IMR-90 (cell line): ENCODE results near the gene PPP1R16B. TPM values are rescaled to one million over a fixed set of nuclear protein-coding genes. Genes with fewer than 3 reads are reported as not detected.

Source experiments
- ATAC-seq: fragments of 200-7000 bp; cut with Tn5 transposase; 2 replicates; pipeline ENCODE4 v1.9.1; 2020; ENCODE audit warnings: low read depth, mild to moderate bottlenecking, moderate library complexity
- BruUV-seq: library from RNA; stranded (reverse); fragments of 400-500 nt; replicated peaks from 2 replicates; lab custom pipeline; 2021; lab: Mats Ljungman, UMichigan
- CTCF ChIA-PET: fragments of 300-600 bp; formaldehyde crosslinking; extraction: SDS; loops from one replicate; lab custom pipeline; 2021; ENCODE audit warnings: antibody characterized with exemption; lab: Yijun Ruan, JAX
- POLR2A ChIA-PET: fragments of 300-600 bp; sonication (Branson Sonifier 250); formaldehyde crosslinking; loops from one replicate; lab custom pipeline; 2022; ENCODE audit warnings: antibody characterized with exemption; ENCODE audit not compliant: unreplicated experiment; lab: Charles Lee
- DNase-seq: peaks from one replicate; pipeline ENCODE4 v3.0.0; 2013
- H2AFZ ChIP-seq: replicated peaks from 2 replicates; pipeline ENCODE3; 2013; ENCODE audit warnings: low read length, mild to moderate bottlenecking; ENCODE audit not compliant: poor library complexity
- H2AK5ac ChIP-seq: 2 replicates; pipeline ENCODE4 v1.6.1; 2013; ENCODE audit warnings: low read depth, low read length, inconsistent platforms
- H2AK9ac ChIP-seq: replicated peaks from 2 replicates; pipeline ENCODE3; 2013; ENCODE audit warnings: mild to moderate bottlenecking, low read depth, low read length, moderate library complexity; ENCODE audit not compliant: poor library complexity
- H2BK120ac ChIP-seq: 2 replicates; pipeline ENCODE4 v1.6.1; 2013; ENCODE audit warnings: low read depth, low read length, inconsistent platforms
- H2BK15ac ChIP-seq: 3 replicates; pipeline ENCODE4 v1.6.1; 2013; ENCODE audit warnings: low read depth, low read length, inconsistent platforms
- H2BK20ac ChIP-seq: 2 replicates; pipeline ENCODE4 v1.6.1; 2013; ENCODE audit warnings: low read depth, mild to moderate bottlenecking, inconsistent platforms, low read length, moderate library complexity
- H2BK5ac ChIP-seq: 2 replicates; pipeline ENCODE4 v1.6.1; 2013; ENCODE audit warnings: mild to moderate bottlenecking, low read depth, low read length, inconsistent platforms; ENCODE audit not compliant: poor library complexity, severe bottlenecking
- H3K14ac ChIP-seq: replicated peaks from 2 replicates; pipeline ENCODE4 v1.6.1; 2013; ENCODE audit warnings: low read depth, low read length, inconsistent platforms
- H3K18ac ChIP-seq: 2 replicates; pipeline ENCODE4 v1.6.1; 2013; ENCODE audit warnings: low read depth, low read length, control low read depth
- H3K23ac ChIP-seq: 2 replicates; pipeline ENCODE4 v1.6.1; 2013; ENCODE audit warnings: low read depth, low read length, inconsistent platforms
- H3K27ac ChIP-seq: 2 replicates; pipeline ENCODE4 v1.5.1; 2013; ENCODE audit warnings: mild to moderate bottlenecking, control low read depth, low read length; ENCODE audit not compliant: insufficient read depth
- H3K27me3 ChIP-seq: 2 replicates; pipeline ENCODE4 v1.6.1; 2013; ENCODE audit warnings: low read length; ENCODE audit not compliant: control insufficient read depth, insufficient read depth
- H3K36me3 ChIP-seq: 2 replicates; pipeline ENCODE4 v1.6.1; 2013; ENCODE audit warnings: low read length, mixed read lengths; ENCODE audit not compliant: control insufficient read depth, insufficient read depth
- H3K4ac ChIP-seq: 2 replicates; pipeline ENCODE4 v1.6.1; 2013; ENCODE audit warnings: low read depth, low read length, inconsistent platforms
- H3K4me1 ChIP-seq: 2 replicates; pipeline ENCODE4 v1.6.1; 2013; ENCODE audit warnings: low read length, mixed read lengths; ENCODE audit not compliant: control insufficient read depth, insufficient read depth
- H3K4me2 ChIP-seq: 2 replicates; pipeline ENCODE4 v1.6.1; 2013; ENCODE audit warnings: low read depth, mild to moderate bottlenecking, control low read depth, low read length, moderate library complexity
- H3K4me3 ChIP-seq: 2 replicates; pipeline ENCODE4 v1.5.1; 2013; ENCODE audit warnings: low read depth, mild to moderate bottlenecking, control low read depth, low read length, moderate library complexity; ENCODE audit not compliant: insufficient read depth
- H3K56ac ChIP-seq: 2 replicates; pipeline ENCODE4 v1.6.1; 2013; ENCODE audit warnings: low read length, inconsistent platforms; ENCODE audit not compliant: insufficient read depth; ENCODE audit errors: extremely low read depth
- H3K79me1 ChIP-seq, 2 experiments: 2 replicates each; pipeline ENCODE4 v1.6.1; 2013; ENCODE audit warnings: low read length in 2 of 2, inconsistent platforms in 1 of 2, low read depth in 1 of 2
- H3K9ac ChIP-seq: 2 replicates; pipeline ENCODE4 v1.6.1; 2013; ENCODE audit warnings: low read depth, low read length, control low read depth
- H3K9me1 ChIP-seq: 2 replicates; pipeline ENCODE4 v1.6.1; 2013; ENCODE audit warnings: low read length, inconsistent platforms; ENCODE audit not compliant: insufficient read depth
- H3K9me3 ChIP-seq: 2 replicates; pipeline ENCODE4 v1.6.1; 2013; ENCODE audit warnings: low read length; ENCODE audit not compliant: control insufficient read depth, insufficient read depth
- H4K20me1 ChIP-seq: 2 replicates; pipeline ENCODE4 v1.6.1; 2013; ENCODE audit warnings: low read length, inconsistent platforms; ENCODE audit not compliant: insufficient read depth
- H4K5ac ChIP-seq: 2 replicates; pipeline ENCODE4 v1.6.1; 2013; ENCODE audit warnings: mild to moderate bottlenecking, low read depth, low read length, control low read depth
- H4K8ac ChIP-seq, 2 experiments: 2 replicates each; pipeline ENCODE4 v1.6.1; 2013; ENCODE audit warnings: low read depth in 2 of 2, low read length in 2 of 2, control low read depth in 1 of 2, inconsistent platforms in 1 of 2
- H4K91ac ChIP-seq: 2 replicates; pipeline ENCODE4 v1.6.1; 2013; ENCODE audit warnings: low read depth, low read length, inconsistent platforms; ENCODE audit not compliant: insufficient read depth
- FOS ChIP-seq: fragments of 150-350 bp; IDR thresholded peaks from 2 replicates; pipeline ENCODE4 v1.6.1; 2016; ENCODE audit warnings: low read depth, low read length
- MAFK ChIP-seq: IDR thresholded peaks from 2 replicates; pipeline ENCODE4 v1.6.1; 2012; ENCODE audit warnings: low read depth, low read length, improper control_type of control experiment
- MAZ ChIP-seq: IDR thresholded peaks from 2 replicates; pipeline ENCODE4 v1.6.1; 2012; ENCODE audit warnings: low read depth, mild to moderate bottlenecking, low read length, improper control_type of control experiment, moderate library complexity, borderline replicate concordance
- NFE2L2 ChIP-seq: fragments of 150-350 bp; IDR thresholded peaks from 2 replicates; pipeline ENCODE4 v1.6.1; 2016; ENCODE audit warnings: low read depth, mild to moderate bottlenecking, low read length
- POLR2A ChIP-seq: IDR thresholded peaks from 2 replicates; pipeline ENCODE4 v1.6.1; 2012; ENCODE audit warnings: mild to moderate bottlenecking, low read depth, low read length
- RCOR1 ChIP-seq: IDR thresholded peaks from 2 replicates; pipeline ENCODE4 v1.6.1; 2012; ENCODE audit warnings: mild to moderate bottlenecking, low read length, improper control_type of control experiment; ENCODE audit not compliant: insufficient replicate concordance
- RFX5 ChIP-seq: IDR thresholded peaks from 2 replicates; pipeline ENCODE4 v1.8.0; 2012; ENCODE audit warnings: low read depth, mild to moderate bottlenecking, low read length, moderate library complexity
- SMC3 ChIP-seq: fragments of 150-350 bp; IDR thresholded peaks from 2 replicates; pipeline ENCODE4 v1.6.1; 2016; ENCODE audit warnings: low read depth, mild to moderate bottlenecking, antibody characterized with exemption, low read length, moderate library complexity
- WGBS, 2 experiments: methylation state at CpG; one replicate each; pipeline versions ENCODE4 v1.1.5 to v1.1.7; 2013; ENCODE audit warnings: missing lambda C conversion rate in 2 of 2; ENCODE audit not compliant: insufficient read length in 1 of 2; ENCODE audit errors: extremely low coverage in 2 of 2; 5-methylcytosine and 5-hydroxymethylcytosine counted together
- dilution Hi-C: fragments of 300-500 bp; cut with HindIII; formaldehyde crosslinking; loops from one replicate; pipeline ENCODE4 v1.14.3; 2018; ENCODE audit warnings: low sequenced_read_pairs; ENCODE audit not compliant: unreplicated experiment
- in situ Hi-C: fragments of 300-500 bp; cut with MboI; formaldehyde crosslinking; loops from 3 replicates; pipeline ENCODE4 v1.14.3; 2019; ENCODE audit warnings: low sequenced_read_pairs, inconsistent platforms, mixed read lengths
- intact Hi-C: fragments of 100-400 bp; cut with micrococcal nuclease; formaldehyde crosslinking; loops from 2 replicates; pipeline ENCODE4 v1.10.0; 2022
- polyA plus RNA-seq, 3 experiments: library from polyadenylated mRNA; depleted of rRNA; stranded (reverse); fragments of >200 nt; gene quantifications; 2 replicates each; pipeline ENCODE4 v1.2.3, GENCODE V29; 2012; ENCODE audit warnings: low replicate concordance in 1 of 3
- total RNA-seq: library from RNA; depleted of rRNA; stranded (reverse); fragments of >200 nt; gene quantifications from 2 replicates; pipeline ENCODE4 v1.2.3, GENCODE V29; 2012
- TF ChIP-seq, protein P1 (sequence below): fragments of 150-350 bp; IDR thresholded peaks from 2 replicates; pipeline ENCODE4 v1.6.1; 2016; ENCODE audit warnings: low read depth, mild to moderate bottlenecking, low read length, moderate library complexity, borderline replicate concordance
- TF ChIP-seq, protein P2 (sequence below): conservative IDR thresholded peaks from 2 replicates; pipeline ENCODE4 v1.5.1; 2012; ENCODE audit warnings: mild to moderate bottlenecking, low read depth, low read length, improper control_type of control experiment

Gene PPP1R16B
- total and polyA plus RNA-seq, 2 of the 4 experiments (the other 2 are of a cell fraction) = not detected

DNA sequence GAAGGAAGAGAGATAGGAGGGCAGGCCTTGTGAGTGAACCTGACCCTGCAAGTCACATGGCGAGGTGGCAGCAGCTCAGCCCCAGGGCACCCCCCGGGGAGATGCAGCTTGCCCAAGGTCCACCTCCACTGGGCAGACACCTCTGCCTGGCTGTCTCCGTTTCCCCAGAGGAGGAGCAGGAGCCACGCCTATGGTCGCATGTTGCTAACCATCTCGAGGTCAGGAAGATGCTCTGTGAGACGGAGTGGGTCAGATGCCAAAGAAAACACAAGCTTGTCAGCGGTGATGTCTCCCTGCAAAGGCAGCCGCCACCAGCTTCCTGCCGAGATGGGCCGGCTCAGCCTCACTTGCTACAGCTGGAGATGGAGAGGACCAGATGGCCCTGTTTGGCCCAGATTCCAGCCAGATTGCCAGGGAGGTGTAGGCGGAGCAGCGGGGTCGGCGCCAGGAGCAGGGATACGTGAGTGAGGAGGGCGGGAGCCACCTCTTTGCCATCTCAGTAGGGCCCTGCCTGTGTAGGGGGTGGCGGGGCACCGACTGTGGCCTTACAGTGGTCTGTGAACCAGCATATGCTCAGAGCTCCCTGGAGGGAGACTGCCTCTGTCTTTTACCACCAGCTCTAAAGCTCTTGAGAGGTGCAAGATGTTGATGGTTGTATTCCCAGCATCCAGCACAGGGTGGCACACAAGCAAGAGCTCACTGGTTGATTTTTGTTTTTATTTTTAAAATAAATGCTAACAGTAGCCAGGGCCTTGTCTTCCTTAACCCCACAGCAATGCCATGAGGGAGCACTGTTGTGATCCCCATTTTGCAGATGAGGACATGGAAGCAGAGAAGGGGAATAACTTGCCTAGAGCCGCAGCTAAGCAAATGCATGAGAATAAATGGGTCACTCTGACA is 77.8 kb downstream of the PPP1R16B start (continued):
- TF ChIP-seq RCOR1 = no peak

DNA sequence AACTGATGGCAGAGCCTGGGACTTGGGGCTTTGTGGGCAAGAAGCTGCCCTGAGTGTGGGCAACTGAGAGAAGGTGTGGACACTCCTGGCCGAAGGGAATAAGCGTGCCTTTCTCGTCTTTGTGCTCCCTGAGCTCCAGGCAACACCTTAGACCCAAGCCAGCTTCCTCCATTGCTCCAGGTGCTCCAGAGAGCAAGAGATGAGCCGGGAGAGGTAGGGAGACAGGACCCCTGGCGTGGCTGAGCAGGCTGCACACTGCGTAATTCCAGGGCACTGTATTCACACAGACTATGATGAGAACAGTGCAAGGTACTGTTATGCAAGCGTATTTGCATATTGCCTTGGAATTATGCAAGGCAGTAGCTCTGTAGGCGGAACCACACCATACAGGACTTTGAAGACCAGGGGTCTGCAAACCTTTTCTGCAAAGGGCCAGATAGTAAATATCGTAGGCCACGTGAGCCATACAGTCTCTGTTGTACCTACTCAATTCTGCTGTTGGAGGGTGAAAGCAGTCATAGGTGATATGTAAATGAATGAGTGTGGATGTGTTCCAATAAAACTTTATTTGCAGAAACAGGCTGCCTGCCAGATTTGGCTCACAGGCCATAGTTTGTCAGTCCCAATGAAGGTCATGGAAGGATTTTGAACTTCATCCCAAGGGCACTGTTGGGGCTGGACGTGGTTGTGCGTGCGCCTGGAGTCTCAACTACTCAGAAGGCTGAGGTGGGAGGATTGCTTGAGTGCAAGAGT is 78.7 kb downstream of the PPP1R16B start:
- Histone ChIP-seq H3K4ac (no peak overlapping the region), H3K4me2 (no peak overlapping the region), H2BK120ac (no peak overlapping the region), H3K9me1 (no peaks in the 10 kb centered on the region), H3K9me3 (no peaks in the 10 kb centered on the region), H3K14ac (no peak overlapping the region), H3K4me3 (no peak overlapping the region), H4K91ac (no peak overlapping the region), H3K79me1 (no peaks in the 10 kb centered on the region), H3K18ac (no peak overlapping the region), H3K4me1 (no peaks in the 10 kb centered on the region), H4K8ac (no peak overlapping the region), H3K27me3 (peaks cover 12% of the 10 kb centered on the region), H2BK15ac (no peak overlapping the region), H3K23ac (no peak overlapping the region), H3K9ac (no peak overlapping the region), H4K20me1 (no peaks in the 10 kb centered on the region; the same call in 1 of the 2 replicates), H4K5ac (no peak overlapping the region), H2BK20ac (no peak overlapping the region), H2AK5ac (no peak overlapping the region), H3K36me3 (no peaks in the 10 kb centered on the region), H3K56ac (no peak overlapping the region), H2BK5ac (no peak overlapping the region), H2AK9ac (no peak overlapping the region), H3K27ac (no peak overlapping the region), H2AFZ (no peak overlapping the region)
- ATAC-seq = no peak
- WGBS, 2 experiments = 83% methylated on average over 1 of the region's 13 CpGs; no CpG with 5 or more reads in 1 of the 2 experiments
- DNase-seq = no peak
- CTCF ChIA-PET = interaction anchor here (0.6 to 1.0 kb wide), 2 partner anchors 29 to 165 kb away, joined by 3 read pairs; no protein-coding TSS in a partner anchor
- intact Hi-C loops = no loop called here
- no TSS peak for BruUV-seq
- POLR2A ChIA-PET = no interaction called here
- in situ Hi-C loops = no loop called here
- dilution Hi-C loops = no loop called here
- TF ChIP-seq SMC3 = no peak
- TF ChIP-seq, protein P1, sequence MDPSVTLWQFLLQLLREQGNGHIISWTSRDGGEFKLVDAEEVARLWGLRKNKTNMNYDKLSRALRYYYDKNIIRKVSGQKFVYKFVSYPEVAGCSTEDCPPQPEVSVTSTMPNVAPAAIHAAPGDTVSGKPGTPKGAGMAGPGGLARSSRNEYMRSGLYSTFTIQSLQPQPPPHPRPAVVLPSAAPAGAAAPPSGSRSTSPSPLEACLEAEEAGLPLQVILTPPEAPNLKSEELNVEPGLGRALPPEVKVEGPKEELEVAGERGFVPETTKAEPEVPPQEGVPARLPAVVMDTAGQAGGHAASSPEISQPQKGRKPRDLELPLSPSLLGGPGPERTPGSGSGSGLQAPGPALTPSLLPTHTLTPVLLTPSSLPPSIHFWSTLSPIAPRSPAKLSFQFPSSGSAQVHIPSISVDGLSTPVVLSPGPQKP = no peak
- no peak for TF ChIP-seq POLR2A
- no peak for TF ChIP-seq NFE2L2
- TF ChIP-seq, protein P2, sequence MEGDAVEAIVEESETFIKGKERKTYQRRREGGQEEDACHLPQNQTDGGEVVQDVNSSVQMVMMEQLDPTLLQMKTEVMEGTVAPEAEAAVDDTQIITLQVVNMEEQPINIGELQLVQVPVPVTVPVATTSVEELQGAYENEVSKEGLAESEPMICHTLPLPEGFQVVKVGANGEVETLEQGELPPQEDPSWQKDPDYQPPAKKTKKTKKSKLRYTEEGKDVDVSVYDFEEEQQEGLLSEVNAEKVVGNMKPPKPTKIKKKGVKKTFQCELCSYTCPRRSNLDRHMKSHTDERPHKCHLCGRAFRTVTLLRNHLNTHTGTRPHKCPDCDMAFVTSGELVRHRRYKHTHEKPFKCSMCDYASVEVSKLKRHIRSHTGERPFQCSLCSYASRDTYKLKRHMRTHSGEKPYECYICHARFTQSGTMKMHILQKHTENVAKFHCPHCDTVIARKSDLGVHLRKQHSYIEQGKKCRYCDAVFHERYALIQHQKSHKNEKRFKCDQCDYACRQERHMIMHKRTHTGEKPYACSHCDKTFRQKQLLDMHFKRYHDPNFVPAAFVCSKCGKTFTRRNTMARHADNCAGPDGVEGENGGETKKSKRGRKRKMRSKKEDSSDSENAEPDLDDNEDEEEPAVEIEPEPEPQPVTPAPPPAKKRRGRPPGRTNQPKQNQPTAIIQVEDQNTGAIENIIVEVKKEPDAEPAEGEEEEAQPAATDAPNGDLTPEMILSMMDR = no peak
- TF ChIP-seq FOS = no peak
- TF ChIP-seq RFX5 = no peak
- no peak for TF ChIP-seq MAFK
- TF ChIP-seq MAZ = no peak
